Panc1 (cell line): ENCODE measurements around the gene NCKAP1. TPM values are rescaled to one million over a fixed set of nuclear protein-coding genes. Genes with fewer than 3 reads are reported as not detected.
"Not testable (repeated sequence)": the region's sequence is repeated elsewhere in the genome, so short reads cannot be mapped to it uniquely, and the experiment has no call there.

ENCODE experiments used
- ATAC-seq: fragments of 200-7000 bp; cut with Tn5 transposase; 2 replicates; pipeline ENCODE4 v1.9.1; 2020; ENCODE audit warnings: mild to moderate bottlenecking, moderate library complexity
- BruUV-seq: library from RNA; stranded (reverse); fragments of 400-500 nt; replicated peaks from 2 replicates; lab custom pipeline; 2021; lab: Mats Ljungman, UMichigan
- CTCF ChIA-PET: fragments of 300-600 bp; sonication (Branson Sonifier 250); formaldehyde crosslinking; loops from one replicate; lab custom pipeline; 2022; ENCODE audit warnings: antibody characterized with exemption; lab: Charles Lee
- POLR2A ChIA-PET: fragments of 300-600 bp; sonication (Branson Sonifier 250); formaldehyde crosslinking; loops from one replicate; lab custom pipeline; 2022; ENCODE audit warnings: antibody characterized with exemption; lab: Charles Lee
- DNase-seq: peaks from one replicate; pipeline ENCODE4 v3.0.0-alpha.2; 2010; ENCODE audit warnings: low read depth, low spot score
- H3K27ac ChIP-seq: 2 replicates; pipeline ENCODE4 v1.5.1; 2011; ENCODE audit warnings: mild to moderate bottlenecking, low read length, inconsistent platforms
- H3K27me3 ChIP-seq: fragments of 200-500 bp; sonication (Bioruptor generic); 2 replicates; pipeline ENCODE4 v1.6.0; 2014; ENCODE audit warnings: low read length, inconsistent platforms; ENCODE audit not compliant: control insufficient read depth, insufficient read depth
- H3K36me3 ChIP-seq: fragments of 200-500 bp; sonication (Bioruptor generic); 2 replicates; pipeline ENCODE4 v1.5.1; 2014; ENCODE audit warnings: inconsistent platforms, mild to moderate bottlenecking, low read length, moderate library complexity; ENCODE audit not compliant: control insufficient read depth, insufficient read depth
- H3K4me1 ChIP-seq: 2 replicates; pipeline ENCODE4 v1.5.1; 2011; ENCODE audit warnings: inconsistent platforms, mild to moderate bottlenecking, low read length, moderate library complexity; ENCODE audit not compliant: control insufficient read depth, insufficient read depth
- H3K4me3 ChIP-seq, 2 experiments: 2 replicates each; pipeline ENCODE4 v1.5.1; 2011 to 2012; ENCODE audit warnings: low read depth in 2 of 2, low read length in 2 of 2, mild to moderate bottlenecking in 2 of 2, inconsistent platforms in 1 of 2, moderate library complexity in 1 of 2
- H3K9me3 ChIP-seq: fragments of 200-500 bp; sonication (Bioruptor generic); 2 replicates; pipeline ENCODE4 v1.5.1; 2014; ENCODE audit warnings: low read depth, mild to moderate bottlenecking, inconsistent platforms, low read length, moderate library complexity; ENCODE audit not compliant: control insufficient read depth, insufficient read depth
- POLR2AphosphoS5 ChIP-seq: IDR thresholded peaks from 2 replicates; pipeline ENCODE4 v1.6.1; 2012; ENCODE audit warnings: mild to moderate bottlenecking, low read depth, low read length, moderate library complexity
- REST ChIP-seq, 2 experiments: IDR thresholded peaks; 2 replicates each; pipeline ENCODE4 v1.6.1; 2011 to 2012; ENCODE audit warnings: low read depth in 2 of 2, control low read depth in 1 of 2, low read length in 1 of 2, mild to moderate bottlenecking in 1 of 2, moderate library complexity in 1 of 2; ENCODE audit not compliant: insufficient read depth in 1 of 2
- SIN3A ChIP-seq: IDR thresholded peaks from 2 replicates; pipeline ENCODE4 v1.6.1; 2012; ENCODE audit warnings: low read depth, mild to moderate bottlenecking, low read length, moderate library complexity, borderline replicate concordance; ENCODE audit not compliant: insufficient read depth
- TCF7L2 ChIP-seq: IDR thresholded peaks from 2 replicates; pipeline ENCODE4 v1.6.1; 2011; ENCODE audit warnings: mild to moderate bottlenecking, low read depth, low read length, inconsistent platforms
- in situ Hi-C: cut with HindIII; loops from 2 replicates; pipeline ENCODE4 v1.10.0; 2016; ENCODE audit warnings: low sequenced_read_pairs, low pct_unique_long_range_greater_than_20kb
- intact Hi-C: fragments of 100-400 bp; cut with micrococcal nuclease; formaldehyde crosslinking; loops from one replicate; pipeline ENCODE4 v1.10.0; 2022; ENCODE audit not compliant: unreplicated experiment
- total RNA-seq: library from RNA; stranded (reverse); gene quantifications from one replicate; pipeline ENCODE4 v1.2.1, GENCODE V29; 2021; ENCODE audit not compliant: unreplicated experiment
- TF ChIP-seq, protein P1 (sequence below): fragments of 450-650 bp; IDR thresholded peaks from 2 replicates; pipeline ENCODE4 v1.5.1; 2017; ENCODE audit warnings: mild to moderate bottlenecking

The NCKAP1 gene
- total RNA-seq, 1 experiment from 2014 or later: 174 TPM

- H3K27ac ChIP-seq: no peak overlapping the region
- no peaks in the 10 kb centered on the region for H3K4me1 ChIP-seq
- no peak overlapping the region for H3K4me3 ChIP-seq
- in situ Hi-C loops: no loop called here
- no peaks in the 10 kb centered on the region; the same call in none of the 2 replicates for H3K27me3 ChIP-seq
- CTCF ChIA-PET: no interaction called here
- intact Hi-C loops: no loop called here
- no peaks in the 10 kb centered on the region for H3K9me3 ChIP-seq
- H3K36me3 ChIP-seq: no peaks in the 10 kb centered on the region; the same call in 1 of the 2 replicates
- DNase-seq (no peak), ATAC-seq (no peak)
- POLR2A ChIA-PET: no interaction called here
- BruUV-seq: no TSS peak
- TF ChIP-seq, protein P1, sequence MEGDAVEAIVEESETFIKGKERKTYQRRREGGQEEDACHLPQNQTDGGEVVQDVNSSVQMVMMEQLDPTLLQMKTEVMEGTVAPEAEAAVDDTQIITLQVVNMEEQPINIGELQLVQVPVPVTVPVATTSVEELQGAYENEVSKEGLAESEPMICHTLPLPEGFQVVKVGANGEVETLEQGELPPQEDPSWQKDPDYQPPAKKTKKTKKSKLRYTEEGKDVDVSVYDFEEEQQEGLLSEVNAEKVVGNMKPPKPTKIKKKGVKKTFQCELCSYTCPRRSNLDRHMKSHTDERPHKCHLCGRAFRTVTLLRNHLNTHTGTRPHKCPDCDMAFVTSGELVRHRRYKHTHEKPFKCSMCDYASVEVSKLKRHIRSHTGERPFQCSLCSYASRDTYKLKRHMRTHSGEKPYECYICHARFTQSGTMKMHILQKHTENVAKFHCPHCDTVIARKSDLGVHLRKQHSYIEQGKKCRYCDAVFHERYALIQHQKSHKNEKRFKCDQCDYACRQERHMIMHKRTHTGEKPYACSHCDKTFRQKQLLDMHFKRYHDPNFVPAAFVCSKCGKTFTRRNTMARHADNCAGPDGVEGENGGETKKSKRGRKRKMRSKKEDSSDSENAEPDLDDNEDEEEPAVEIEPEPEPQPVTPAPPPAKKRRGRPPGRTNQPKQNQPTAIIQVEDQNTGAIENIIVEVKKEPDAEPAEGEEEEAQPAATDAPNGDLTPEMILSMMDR: no peak
- TF ChIP-seq TCF7L2 (no peak), POLR2AphosphoS5 (no peak), REST (IDR thresholded peaks at IDR 0.05; ENCODE audit: insufficient read depth in 1 of 2, low read depth in 2 of 2, low read length in 1 of 2) (no peak), SIN3A (no peak)
Observed at GRCh38 chr2:182885771-182886170, 152.5 kb downstream of the NCKAP1 start.

GRCh38 chr2:182883451-182883850 lies 154.8 kb downstream of the NCKAP1 start:
- no TSS peak for BruUV-seq
- in situ Hi-C loops (no loop called here), intact Hi-C loops (no loop called here)
- ChIA-PET POLR2A (no interaction called here), CTCF (interaction anchor here (0.5 kb wide), 1 partner anchor 235 kb away, joined by 4 read pairs; no protein-coding TSS in a partner anchor)
- no peak for ATAC-seq
- Histone ChIP-seq H3K36me3 (no peaks in the 10 kb centered on the region; the same call in 1 of the 2 replicates), H3K9me3 (no peaks in the 10 kb centered on the region), H3K4me3 (no peak overlapping the region), H3K4me1 (no peaks in the 10 kb centered on the region), H3K27ac (no peak overlapping the region), H3K27me3 (no peaks in the 10 kb centered on the region; the same call in none of the 2 replicates)
- TF ChIP-seq, protein P1: no peak
- TF ChIP-seq TCF7L2 (no peak), REST (IDR thresholded peaks at IDR 0.05; ENCODE audit: insufficient read depth in 1 of 2, low read depth in 2 of 2, low read length in 1 of 2) (no peak), SIN3A (no peak), POLR2AphosphoS5 (no peak)
- DNase-seq: no peak

- DNase-seq, H3K36me3 ChIP-seq, H3K4me3 ChIP-seq, H3K27ac ChIP-seq, intact Hi-C loops, H3K9me3 ChIP-seq, ATAC-seq, POLR2A ChIA-PET, CTCF ChIA-PET, H3K4me1 ChIP-seq, in situ Hi-C loops, BruUV-seq, H3K27me3 ChIP-seq: not testable (repeated sequence)
Observed at GRCh38 chr2:182880100-182880499, 158.2 kb downstream of the NCKAP1 start.

GRCh38 chr2:182876653-182877052 lies 161.6 kb downstream of the NCKAP1 start:
- H3K36me3 ChIP-seq, H3K4me1 ChIP-seq, H3K27ac ChIP-seq, ATAC-seq, intact Hi-C loops, BruUV-seq, DNase-seq, H3K27me3 ChIP-seq, H3K9me3 ChIP-seq, CTCF ChIA-PET, H3K4me3 ChIP-seq, POLR2A ChIA-PET, in situ Hi-C loops: not testable (repeated sequence)
